Activated CD4-positive, alpha-beta T cell treated with anti-CD3 and anti-CD28 coated beads, Interleukin-2, amount 50 U/mL, for 16 hours (primary cell): Measurements from ENCODE around the gene BBS2.

Source experiments
- DNase-seq: peaks from one replicate; pipeline ENCODE4 v3.0.0-alpha.2; 2020

The BBS2 gene, protein sequence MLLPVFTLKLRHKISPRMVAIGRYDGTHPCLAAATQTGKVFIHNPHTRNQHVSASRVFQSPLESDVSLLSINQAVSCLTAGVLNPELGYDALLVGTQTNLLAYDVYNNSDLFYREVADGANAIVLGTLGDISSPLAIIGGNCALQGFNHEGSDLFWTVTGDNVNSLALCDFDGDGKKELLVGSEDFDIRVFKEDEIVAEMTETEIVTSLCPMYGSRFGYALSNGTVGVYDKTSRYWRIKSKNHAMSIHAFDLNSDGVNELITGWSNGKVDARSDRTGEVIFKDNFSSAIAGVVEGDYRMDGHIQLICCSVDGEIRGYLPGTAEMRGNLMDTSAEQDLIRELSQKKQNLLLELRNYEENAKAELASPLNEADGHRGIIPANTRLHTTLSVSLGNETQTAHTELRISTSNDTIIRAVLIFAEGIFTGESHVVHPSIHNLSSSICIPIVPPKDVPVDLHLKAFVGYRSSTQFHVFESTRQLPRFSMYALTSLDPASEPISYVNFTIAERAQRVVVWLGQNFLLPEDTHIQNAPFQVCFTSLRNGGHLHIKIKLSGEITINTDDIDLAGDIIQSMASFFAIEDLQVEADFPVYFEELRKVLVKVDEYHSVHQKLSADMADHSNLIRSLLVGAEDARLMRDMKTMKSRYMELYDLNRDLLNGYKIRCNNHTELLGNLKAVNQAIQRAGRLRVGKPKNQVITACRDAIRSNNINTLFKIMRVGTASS

DNA sequence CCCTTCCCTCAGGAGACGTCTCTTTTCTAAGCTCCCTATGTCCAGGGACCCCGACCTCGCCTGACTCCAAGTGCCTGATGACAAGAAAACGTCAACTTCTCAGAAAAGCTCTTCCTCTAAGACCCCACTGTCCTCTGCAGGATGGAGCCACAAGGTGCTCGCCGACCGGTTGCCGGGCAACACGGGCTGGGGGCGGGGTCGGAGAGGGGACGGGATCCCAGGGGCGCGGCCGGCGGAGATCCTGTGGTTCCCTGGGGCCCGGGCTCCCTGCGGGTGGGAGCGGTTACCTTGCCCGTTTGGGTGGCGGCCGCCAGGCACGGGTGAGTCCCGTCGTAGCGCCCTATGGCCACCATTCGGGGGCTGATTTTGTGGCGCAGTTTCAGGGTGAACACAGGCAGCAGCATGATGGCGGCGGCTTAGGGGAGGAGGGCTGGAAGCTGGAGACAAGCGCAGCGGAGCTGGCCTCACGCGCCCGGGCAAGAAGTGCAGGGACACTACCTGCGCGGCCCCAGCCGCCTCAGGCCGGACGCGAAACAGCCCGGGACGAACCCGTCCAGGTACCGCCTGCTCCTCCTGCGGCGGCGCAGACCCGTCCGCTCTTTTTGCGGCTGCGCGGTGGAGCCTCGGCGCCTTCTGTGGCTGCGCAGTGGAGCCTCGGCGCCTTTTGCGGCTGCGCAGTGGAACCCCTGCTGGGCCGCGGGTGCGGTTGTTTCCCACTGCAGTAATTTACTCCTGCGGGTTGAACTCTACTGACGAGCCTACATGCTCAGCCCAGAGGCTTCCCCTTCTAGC, at the start of gene BBS2:
Gene BBS2, minus strand, starts transcription at position 566 of the 792 bp plus-strand sequence. Its CDS starts 162 bp downstream, at position 404.
- peak; percentile 91 for DNase-seq

DNA sequence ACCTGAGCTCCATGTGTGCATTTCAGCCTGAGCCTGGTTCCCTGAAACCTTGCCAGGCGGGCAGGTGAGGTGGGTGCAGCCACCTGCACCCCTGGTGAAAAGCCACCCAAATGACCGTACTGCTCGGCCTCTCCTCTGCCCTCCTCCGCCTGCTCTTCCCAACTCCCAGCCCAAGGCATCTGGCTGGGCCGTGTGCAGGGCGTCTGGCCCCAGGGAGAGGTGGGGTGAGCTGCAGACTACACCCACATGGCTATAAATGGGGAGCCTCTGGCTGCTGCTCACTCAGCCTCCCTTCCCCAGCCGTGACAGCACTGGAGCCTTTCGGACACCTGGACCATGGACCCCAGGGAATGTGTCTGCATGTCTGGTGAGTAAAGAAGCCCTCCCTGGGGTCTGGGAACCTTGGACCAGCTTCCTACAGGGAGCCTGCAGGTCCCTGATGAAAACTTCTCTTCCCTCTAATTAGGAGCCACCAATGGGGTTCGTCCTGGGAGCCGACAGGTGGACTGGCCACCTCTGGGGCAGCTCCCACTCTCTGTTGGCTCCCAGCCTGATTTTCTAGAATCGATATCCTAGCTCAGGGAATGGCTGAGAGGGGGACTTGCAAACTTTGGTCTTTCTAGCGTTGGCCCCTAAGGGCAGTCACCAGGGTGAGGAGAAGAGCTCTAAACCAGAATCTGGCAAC, 45.1 kb upstream of the BBS2 start, which contains the start of gene MT4:
Gene MT4, plus strand, starts transcription at position 281 of the 685 bp plus-strand sequence. Its CDS starts 56 bp downstream, at position 337.
- no peak for DNase-seq

DNA sequence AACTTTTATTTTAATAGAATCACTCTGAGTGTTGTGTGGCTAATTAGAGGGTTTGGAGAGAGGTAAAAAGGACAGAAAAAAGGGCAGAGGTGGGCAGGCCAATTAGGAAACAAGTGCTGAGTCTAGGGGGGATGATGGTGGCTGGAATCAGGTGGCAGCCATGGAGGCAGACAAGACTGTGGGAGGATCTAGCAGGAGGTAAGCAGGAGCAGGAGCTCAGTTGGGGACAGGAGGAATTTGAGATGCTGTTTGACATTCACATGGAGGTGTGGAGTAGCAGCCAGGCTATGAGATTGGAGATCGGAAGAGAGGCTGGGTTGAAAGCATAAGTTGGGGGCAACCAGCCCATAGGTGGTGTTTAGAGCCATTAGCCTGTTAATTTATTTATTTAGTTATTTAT, 41.3 kb upstream of the BBS2 start:
- DNase-seq: no peak

GRCh38 chr16:56560447-56560846, 40.6 kb upstream of the BBS2 start:
- DNase-seq: no peak

DNA sequence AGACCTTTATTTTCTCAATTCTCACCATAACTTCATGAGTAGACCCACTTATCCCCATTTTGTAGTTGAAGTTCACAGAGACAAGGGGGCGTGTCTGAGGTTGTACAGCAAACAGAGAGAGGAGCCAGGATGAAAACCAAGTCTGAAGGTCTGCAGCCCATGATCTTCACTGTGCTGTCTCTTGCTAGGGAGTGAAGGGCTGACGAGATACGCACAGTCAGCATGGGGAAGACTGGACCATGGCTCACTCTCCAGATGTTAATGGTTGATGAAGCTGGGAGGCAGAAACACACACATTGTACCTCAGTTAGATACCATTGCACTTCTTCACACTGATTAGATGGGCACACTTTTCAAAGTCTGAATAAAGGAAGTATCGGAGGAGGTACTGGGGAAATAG, 39.3 kb upstream of the BBS2 start:
- DNase-seq: no peak

DNA sequence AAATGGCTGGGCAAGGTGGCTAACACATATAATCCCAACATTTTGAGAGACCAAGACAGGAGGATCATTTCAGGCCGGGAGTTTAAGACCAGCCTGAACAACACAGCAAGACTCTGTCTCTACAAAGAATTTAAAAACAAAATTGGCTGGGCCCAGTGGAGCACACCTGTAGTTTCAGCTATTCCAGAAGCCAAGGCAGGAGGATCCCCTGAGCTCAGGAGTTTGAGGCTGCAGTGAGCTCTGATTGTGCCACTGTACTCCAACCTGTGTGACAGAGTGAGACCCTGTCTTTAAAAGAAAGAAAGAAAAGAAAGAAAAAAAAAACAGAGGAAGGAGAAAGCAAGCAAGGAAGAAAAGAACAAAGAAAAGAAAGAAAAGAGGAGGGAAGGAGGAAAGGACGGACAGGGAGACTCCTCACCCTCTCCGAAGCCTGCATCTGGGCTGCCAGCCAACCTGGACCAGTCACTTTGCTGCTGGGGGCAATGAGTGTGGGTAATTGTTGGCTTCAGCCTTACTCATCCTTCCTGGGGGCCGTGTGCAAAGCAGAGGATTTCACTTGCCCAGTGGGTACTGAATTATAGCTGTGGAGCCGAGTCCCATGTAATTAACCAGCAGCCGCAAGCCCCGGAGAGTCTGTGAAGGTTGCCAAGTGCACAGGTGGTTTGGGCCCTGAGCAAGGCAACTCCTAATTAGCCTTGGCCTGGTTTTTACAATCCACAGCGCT, 38.4 kb upstream of the BBS2 start:
- DNase-seq: no peak

- DNase-seq: no peak
These were observed 34.6 kb upstream of the BBS2 start for GRCh38 chr16:56554441-56554840.

DNA sequence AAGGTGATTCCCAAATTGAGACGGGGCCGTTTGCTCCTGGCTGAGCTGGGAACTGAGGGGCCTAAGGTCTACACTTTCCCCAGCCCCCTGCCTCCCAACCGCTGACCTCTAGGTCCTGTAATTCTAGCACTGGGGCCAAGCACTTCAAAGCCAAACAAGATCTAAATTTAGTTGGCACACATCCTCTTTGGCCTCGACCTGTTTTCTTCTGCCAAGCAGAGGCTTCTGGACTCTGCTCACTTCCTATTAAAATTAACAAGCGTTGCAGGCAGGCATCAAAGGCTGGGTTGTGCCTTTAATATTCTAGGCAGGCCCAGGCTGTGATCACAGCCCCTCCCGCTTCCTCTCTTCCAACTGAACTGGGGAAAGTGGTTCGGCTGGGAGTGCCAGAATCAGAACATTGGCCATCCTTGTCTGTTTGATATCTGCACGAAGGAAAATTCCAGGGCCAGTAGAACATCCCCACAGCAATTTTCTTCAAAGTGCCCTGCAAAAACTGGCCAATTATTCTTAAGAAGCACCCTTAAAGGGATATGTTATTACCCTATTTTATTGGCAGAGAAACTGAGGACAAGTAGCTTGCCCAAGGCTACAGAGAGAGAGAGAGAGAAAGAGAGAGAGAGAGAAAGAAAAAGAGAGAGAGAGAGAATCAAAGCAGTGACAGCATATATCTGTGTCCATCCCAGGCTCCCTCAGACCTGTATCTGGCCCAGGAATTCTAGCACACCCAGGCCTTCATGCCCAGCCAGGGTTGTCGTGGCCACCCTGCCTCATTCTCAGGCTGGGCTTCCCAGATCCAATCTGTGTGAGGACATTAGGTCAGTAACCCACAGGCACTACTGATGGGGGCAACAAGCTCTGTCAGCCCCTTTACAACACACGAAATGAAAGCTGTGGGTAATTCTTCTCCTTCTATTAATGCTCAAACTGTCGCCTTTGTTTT, 32.2 kb upstream of the BBS2 start:
- DNase-seq: no peak

DNA sequence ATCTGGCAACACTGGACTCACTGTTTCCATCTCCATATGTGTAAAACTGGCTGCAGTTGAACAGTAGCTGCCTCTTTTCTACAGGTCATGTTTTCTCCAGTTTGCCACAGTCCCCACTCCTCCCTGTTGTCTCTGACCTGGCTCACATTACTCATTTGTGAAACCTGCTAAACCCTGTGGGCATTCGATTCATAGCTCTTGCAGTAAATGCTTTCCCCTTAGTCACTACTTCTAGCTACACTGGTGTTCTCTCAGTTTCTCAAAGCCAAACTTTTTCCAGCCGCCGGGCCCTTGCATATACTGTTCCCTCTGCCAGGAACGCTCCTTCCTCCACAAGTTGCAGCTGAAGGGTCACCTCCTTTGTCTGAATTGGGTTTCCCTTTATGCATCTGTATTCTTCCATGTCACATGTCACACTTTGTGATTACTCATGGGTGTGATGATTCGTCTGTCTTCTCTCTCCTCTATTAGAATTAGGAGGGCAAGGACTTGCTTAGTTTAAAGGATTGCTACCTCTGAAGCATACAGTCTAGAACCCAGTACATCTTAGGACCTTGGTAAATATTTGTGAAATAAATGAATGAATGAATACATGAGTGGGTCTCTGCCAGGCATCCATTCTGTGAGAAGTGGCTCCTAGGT, 30.0 kb upstream of the BBS2 start:
- no peak for DNase-seq

- DNase-seq: no peak
These were observed 29.3 kb upstream of the BBS2 start for GRCh38 chr16:56549161-56549560.

DNA sequence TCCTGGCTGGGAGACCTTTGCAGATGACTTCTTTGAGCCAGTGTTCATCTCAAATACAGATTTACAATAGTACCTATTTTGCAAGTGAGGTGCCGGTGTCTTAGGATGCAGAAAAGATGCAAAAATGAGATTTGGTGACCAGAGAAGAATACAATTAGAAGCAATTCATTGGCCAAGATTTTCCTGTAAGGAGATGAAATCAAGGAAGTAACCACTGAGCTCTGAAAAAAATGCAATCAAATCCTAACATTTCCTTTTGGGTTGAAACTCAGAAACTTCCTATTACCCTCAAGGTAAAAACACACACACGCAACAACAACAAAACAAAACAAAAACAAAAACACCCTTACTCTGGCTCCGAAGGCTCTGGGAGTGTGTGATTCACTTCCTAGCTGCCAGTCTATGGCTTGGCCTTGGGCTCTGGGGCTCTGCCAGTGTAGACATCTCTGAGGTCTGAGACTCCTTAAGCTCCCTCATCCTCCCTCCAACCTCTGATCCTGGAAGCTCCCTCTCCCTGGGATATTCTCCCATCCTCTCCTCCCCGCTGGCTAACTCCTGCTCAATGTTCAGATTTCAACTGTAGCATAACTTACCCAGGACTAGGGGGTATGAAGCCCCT, 28.2 kb upstream of the BBS2 start:
- DNase-seq: no peak

- no peak for DNase-seq
These were observed 27.5 kb upstream of the BBS2 start for GRCh38 chr16:56547120-56547948.

- DNase-seq: no peak
These were observed 22.2 kb upstream of the BBS2 start for GRCh38 chr16:56542039-56542438.

DNA sequence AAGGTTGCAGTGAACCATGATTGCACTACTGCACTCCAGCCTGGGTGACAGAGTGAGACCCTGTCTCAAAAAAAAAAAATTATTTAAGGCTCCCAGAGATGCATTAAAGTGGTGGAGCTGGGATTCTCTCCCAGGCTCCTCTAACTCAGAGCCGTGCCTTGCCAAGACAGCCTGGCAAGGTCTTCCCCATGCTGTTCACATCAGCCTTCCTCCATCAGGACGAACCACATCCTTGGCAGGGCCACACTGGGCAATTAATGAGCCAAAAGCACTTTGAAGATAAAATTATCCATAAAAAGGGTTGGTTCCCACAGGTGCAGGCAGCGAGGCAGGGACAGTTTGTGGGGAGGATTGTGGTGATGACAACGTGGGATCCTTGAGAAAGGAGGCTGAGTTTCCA, 19.8 kb upstream of the BBS2 start:
- DNase-seq: no peak

DNA sequence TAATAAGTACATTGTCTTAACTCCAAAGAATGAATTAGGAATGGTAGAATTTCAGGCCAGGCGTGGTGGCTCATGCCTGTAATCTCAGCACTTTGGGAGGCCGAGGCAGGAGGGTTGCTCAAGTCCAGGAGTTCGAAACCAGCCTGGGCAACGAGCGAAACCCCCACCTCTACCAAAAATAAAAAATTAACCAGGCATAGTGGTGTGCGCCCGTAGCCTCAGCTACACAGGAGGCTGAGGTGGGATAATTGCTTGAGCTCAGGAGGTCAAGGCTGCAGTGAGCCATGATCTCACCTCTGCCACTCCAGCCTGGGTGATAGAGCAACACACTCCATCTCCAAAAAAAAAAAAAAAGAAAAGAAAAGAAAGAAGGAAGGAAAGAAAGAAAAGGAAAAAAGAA, 18.5 kb upstream of the BBS2 start:
- DNase-seq: no peak

- DNase-seq: no peak
These were observed 15.1 kb upstream of the BBS2 start for GRCh38 chr16:56534847-56535383.

GRCh38 chr16:56532714-56533113, 12.9 kb upstream of the BBS2 start:
- DNase-seq: no peak

GRCh38 chr16:56530872-56531271, 11.0 kb upstream of the BBS2 start:
- DNase-seq: no peak

DNA sequence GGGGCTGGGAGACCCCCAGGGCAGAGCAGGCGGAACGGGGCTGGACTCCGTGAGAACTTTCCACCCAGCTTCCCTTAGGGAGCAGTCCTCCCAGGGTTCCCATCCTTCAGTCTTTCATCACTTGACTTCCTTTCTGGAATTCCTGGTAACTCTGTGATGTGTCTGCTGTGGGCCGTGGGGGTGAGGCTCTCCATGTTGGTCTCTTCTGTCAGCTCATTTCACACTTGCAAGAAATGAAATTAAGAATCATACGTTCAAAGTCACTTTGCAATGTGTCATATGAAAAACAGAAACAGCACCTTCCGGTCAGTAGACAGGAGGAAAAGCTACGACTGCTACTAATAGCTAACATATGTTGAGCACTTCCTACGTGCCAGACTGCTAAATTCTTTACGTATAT, 5.4 kb upstream of the BBS2 start:
- no peak for DNase-seq
